Measurements from ENCODE around the gene LRCH1. TPM values are rescaled to one million over a fixed set of nuclear protein-coding genes. Genes with fewer than 3 reads are reported as not detected.

The LRCH1 gene
- total and polyA plus RNA-seq, 2 experiments from 2014 or later, result 3.9 to 9.2 TPM

- DNase-seq (ENCODE audit: low spot score) (no peak), ATAC-seq (no peak)
- no peaks in the 10 kb centered on the region for H3K36me3 ChIP-seq (ENCODE audit: insufficient read depth)
- no peak overlapping the region for H3K4me3 ChIP-seq
- Mint-ChIP-seq H3K4me3 (no peak overlapping the region), H3K4me1 (peaks cover 27% of the 10 kb centered on the region; the same call in 2 of the 3 replicates), H3K9me3 (no peaks in the 10 kb centered on the region), H3K36me3 (ENCODE audit: low read depth) (no peaks in the 10 kb centered on the region), H3K27me3 (ENCODE audit: insufficient read depth, low read depth, poor library complexity) (no peaks in the 10 kb centered on the region), H3K27ac (no peak overlapping the region)
- TF ChIP-seq CREB1 (CRISPR knock-in tag; IDR thresholded peaks at IDR 0.05; ENCODE audit: low read depth), result no peak
- no peak for TF ChIP-seq ZNF331 (CRISPR knock-in tag; IDR thresholded peaks at IDR 0.05; ENCODE audit: low read depth)
- TF ChIP-seq EZH2 (IDR thresholded peaks at IDR 0.05; ENCODE audit: low read depth, unreplicated experiment), result no peak
- no peak for TF ChIP-seq JUNB (IDR thresholded peaks at IDR 0.05; ENCODE audit: unreplicated experiment)
- TF ChIP-seq POLR2AphosphoS5 (IDR thresholded peaks at IDR 0.05; ENCODE audit: low read depth), result no peak
- no peak for TF ChIP-seq ZNF114 (CRISPR knock-in tag; IDR thresholded peaks at IDR 0.05)
- TF ChIP-seq ETS1 (IDR thresholded peaks at IDR 0.05), result no peak
- TF ChIP-seq EZH2phosphoT487 (IDR thresholded peaks at IDR 0.05; ENCODE audit: unreplicated experiment), result no peak
- no peak for TF ChIP-seq ZNF462 (CRISPR knock-in tag; IDR thresholded peaks at IDR 0.05)
- no peak for TF ChIP-seq NANOG (IDR thresholded peaks at IDR 0.05; ENCODE audit: borderline replicate concordance)
- TF ChIP-seq STAT1 (IDR thresholded peaks at IDR 0.05; ENCODE audit: unreplicated experiment), result no peak
- no peak for TF ChIP-seq CTCF (conservative IDR thresholded peaks at IDR 0.05; ENCODE audit: low read depth in 2 of 2)
- TF ChIP-seq REST (IDR thresholded peaks at IDR 0.05; ENCODE audit: unreplicated experiment), result no peak
- H2AFZ ChIP-seq, result no peak overlapping the region
- H3K27ac ChIP-seq (ENCODE audit: low read depth), result no peak overlapping the region
- no peak overlapping the region for H3K4me2 ChIP-seq
- H4K20me1 ChIP-seq (replicated peaks; ENCODE audit: insufficient read depth), result 0 out of 2 replicates have a peak, but pooled peaks cover 9% of the 10 kb centered on the region
- H3K4me1 ChIP-seq (ENCODE audit: insufficient read depth), result 0 out of 2 replicates have a peak, but pooled peaks cover 12% of the 10 kb centered on the region
- no peaks in the 10 kb centered on the region for H3K27me3 ChIP-seq (ENCODE audit: insufficient read depth)
- no peaks in the 10 kb centered on the region for H3K9me2 ChIP-seq (ENCODE audit: insufficient read depth)
- H3F3A ChIP-seq (replicated peaks; ENCODE audit: low read depth), result no peaks in the 10 kb centered on the region
- peaks cover 33% of the 10 kb centered on the region for H3K79me2 ChIP-seq (replicated peaks; ENCODE audit: insufficient read depth)
These were observed 25.0 kb downstream of the LRCH1 start for GRCh38 chr13:46577696-46578589.
